GM19395 (cell line): ENCODE data around the gene FRMD3.

ENCODE experiments used
- ATAC-seq: cut with Tn5 transposase; IDR thresholded peaks from one replicate; pipeline ENCODE4 v1.9.1; 2021; ENCODE audit warnings: mild to moderate bottlenecking, moderate library complexity; ENCODE audit not compliant: unreplicated experiment

Gene FRMD3

DNA sequence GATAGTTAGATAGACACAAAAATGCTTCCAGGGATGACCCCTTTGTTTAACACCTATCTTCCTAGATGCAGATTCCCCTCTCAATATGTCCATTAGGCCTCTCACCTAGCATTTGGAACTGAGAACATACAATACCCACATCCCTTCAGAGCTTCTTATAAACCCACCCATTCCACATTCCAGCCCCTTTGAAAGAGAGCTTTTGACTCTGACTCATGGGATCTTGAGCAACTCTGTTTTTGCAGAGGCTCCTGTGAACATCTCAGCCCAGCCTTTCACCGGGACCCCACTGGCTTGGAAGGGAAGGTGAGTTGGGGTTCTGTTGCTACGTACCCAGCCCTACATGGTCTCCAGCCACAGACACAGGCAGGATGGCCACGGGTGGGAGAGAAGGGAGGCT is 195.5 kb downstream of the FRMD3 start:
- no peak for ATAC-seq

DNA sequence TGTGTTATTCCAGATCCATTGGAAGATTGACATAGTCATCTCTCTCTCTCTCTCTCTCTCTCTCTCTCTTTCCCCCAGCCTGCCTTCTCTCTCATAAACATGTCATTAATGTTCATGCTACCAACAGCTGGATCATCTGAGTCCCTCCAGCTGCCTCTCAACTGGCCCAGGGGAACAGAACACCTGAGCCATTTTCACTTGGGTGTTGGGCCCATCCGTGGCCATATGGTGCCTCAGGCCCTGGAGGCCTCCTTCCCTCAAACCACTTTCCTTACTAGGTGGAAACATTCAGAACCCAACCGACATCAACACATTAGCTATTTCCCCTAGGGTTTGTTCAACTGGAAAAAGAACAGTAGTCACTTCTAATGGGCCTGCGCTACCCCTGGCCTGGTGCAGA is 196.2 kb downstream of the FRMD3 start:
- no peak for ATAC-seq

DNA sequence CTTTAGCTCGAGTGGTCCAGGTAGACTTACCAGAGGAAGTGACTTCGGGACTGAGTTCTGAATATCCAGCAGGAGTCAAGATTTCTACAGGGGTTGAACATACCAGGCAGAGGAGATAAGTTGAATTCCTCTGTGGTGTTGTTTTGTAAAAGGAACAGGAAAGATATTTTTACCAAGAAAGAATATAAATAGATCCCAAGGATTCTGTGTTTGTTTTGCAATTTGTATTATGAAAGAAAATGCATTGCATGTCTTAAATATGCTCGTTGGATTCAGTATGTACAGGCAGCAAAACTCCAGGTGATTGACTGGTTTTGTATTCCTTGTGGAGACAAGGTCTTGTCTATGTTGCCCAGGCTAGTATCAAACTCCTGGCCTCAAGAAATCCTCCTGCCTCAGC is 197.8 kb downstream of the FRMD3 start:
- no peak for ATAC-seq

DNA sequence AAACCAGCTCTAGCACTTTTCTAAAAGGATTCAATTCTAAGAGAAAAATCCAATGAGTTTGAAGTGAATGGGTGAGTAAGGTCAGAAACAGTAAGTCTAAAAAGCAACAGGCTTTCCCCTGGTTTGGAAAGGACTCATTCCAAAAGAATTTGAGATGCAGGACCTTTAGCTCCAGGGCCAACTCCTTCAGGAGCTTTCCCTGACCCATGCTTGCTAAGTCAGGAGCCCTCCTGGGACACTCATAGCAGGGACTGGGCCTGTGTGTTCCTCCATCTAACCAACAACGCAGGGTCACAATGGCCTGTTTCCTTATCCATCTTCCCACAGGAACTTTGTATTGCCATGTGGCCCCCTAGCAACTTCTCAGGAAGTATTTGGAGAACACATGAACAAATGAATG is 198.8 kb downstream of the FRMD3 start:
- ATAC-seq = no peak

DNA sequence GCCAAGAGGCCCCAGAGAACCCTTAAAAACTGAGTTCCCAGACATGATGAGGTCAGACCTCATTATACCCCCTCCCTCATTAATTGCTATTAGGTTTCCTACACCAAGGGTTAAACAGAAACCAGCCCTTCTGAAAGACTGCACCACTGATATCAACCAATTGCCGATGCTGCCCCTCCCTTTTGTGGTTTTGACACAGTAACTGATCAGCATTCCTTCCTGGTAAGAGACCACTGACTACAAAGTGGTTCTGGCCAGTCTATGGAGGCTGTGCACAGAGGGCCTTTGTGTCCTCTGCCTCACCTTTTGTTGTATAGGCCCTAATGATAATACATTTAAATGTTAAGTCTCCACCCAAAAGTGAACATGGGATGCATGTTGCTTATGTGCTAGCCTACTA is 201.5 kb downstream of the FRMD3 start:
- no peak for ATAC-seq

DNA sequence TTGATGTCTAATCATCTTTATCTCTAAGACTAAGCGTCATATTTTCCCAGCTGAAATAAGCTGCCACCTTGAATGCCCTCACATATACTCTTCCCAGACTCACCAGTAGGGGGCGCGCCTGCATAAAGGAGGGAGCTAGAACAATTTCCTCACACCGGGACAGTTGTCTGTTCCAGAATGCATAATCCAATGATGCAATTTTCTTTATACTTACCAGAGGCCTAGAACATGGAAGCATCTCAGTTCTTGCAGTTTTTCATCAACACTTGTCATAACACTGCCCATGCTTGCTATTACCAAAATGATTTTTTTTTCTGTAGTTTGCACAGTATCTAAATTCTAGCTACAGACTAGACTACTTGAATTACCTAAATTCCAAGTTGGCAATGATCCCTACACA is 203.9 kb downstream of the FRMD3 start:
- ATAC-seq = peak; percentile 83

DNA sequence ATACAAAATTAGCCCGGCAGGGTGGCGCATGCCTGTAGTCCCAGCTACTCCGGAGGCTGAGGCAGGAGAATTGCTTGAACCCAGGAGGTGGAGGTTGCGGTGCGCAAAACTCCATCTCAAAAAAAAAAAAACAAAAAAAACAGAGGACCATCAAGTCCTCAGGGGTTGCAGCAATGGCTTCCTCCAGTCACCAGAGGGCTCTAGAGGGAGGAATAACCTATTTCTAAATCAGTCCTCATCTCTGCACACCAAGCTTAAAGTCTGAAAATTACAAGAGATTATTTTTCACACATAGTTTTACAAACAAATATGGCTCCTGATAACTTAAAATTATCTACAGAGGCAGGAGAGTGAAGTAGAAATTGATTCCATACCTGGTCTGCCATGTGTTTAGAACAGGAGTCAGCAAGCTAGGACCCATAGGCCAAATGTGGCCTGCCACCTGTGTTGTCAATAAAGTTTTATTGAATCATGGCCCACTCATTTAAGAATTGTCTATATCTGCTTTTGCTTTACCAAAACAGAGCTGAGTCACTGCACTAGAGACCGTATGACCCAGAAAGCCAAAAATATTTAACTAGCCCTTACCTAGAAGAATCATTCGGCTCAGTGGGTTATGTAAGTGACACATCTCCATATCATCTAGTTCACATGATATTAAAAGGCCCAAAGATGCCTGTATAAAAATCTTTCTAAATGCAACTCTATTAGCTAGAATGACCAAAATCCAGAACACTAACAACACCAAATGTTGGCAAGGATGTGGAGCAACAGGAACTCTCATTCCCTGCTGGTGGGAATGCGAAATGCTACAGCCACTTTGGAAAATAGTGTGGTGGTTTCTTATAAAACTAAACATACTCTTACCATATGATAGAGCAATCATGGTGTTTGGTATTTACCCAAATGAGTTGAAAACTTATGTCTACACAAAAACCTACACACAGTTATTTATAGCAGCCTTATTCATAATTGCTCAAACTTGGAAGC is 207.7 kb downstream of the FRMD3 start:
- no peak for ATAC-seq

DNA sequence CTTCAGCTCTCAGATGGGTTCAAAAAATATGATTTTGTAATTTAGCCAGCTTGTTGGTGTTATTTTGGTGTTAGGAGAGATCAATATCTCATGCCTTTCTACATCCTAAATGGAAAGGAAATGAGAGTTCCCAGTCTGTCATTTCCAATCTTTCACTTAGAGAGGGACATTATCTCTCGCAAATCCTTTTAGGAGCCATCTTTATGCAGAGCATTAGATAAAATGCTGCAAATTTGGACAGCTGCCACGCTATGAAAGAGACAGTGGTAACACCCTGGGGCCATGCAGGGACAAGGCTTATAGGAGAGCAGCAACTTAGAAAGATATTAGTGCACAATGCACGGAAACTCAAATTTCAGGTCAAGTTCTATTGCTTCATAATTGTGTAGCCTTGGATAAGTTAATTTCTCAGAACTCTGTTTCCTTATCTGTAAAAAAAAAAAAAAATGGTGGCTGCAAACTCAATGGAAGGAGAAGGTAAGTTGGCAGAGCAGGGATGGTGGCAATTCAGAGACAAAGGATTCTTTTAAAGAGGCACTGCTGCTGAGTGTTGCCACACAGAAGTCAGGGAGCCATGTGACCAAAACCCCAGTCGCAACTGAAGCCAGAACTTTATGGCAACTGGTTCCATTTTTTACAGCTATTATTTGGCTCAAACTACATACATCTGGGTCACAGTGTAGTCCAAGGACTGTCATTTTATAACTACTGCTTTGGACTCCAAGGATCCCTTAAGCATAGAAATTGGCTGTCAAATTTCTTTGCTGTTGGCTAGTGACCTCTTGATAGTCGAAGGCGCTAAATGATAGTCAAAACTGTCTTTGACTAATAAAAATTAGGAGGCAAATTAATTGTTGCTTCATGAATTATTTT is 210.2 kb downstream of the FRMD3 start:
- ATAC-seq = no peak

DNA sequence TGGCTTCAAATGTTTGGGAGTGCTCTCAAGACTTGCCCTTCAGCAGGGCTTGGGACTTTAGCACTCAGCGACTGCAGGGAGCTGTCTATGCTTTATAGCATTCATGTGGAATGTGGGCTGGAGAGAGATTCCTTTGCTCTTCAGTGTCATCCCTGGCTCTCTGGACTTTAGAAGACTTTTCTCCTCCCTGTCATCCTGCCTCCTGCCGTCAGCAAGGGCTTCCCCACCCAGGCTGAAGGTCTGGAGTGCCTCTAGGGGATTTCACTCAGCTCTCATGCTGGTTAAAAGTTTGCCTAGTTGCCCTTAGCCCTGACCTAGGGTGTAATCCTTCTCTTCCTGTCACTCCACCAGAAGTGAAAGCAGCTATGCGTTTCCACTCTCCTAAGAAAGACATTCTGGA is 210.9 kb downstream of the FRMD3 start:
- ATAC-seq = no peak

DNA sequence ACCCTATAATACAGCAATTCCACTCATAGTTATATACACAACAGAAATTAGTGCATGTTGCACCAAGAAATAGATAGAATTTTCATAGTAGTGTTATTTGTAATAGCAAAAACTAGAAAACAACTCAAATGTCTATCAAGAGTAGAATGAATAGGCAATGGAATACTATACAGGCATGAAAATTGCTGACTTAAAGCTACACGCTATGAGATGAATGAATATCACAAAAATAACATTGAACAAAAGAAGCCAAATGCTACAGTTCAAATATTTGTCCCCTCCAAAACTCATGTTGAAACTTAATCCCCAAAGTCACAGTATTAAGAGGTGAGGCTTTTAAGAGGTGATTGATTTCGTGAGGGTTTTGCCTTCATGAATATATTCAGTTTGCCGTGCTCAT is 215.1 kb downstream of the FRMD3 start:
- no peak for ATAC-seq

DNA sequence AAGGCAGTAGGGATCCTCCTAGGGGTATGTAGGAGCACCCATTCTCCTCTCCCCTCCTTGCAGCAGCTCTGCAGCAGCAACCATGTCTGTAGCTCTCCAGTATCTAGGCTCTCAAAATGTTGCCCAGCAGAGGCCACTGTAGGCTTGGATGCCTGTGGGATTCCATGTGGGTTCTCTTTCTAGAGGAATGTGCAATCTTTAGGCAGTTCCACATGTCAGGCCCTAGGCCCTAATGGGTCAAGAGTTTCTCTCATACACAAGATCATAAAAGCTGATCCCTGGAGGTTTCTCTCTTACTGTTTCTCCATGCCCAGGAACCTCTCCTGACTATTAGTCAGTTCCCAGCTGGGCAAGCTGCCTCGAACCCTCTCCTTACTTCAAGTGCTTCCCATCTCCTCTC is 215.8 kb downstream of the FRMD3 start:
- ATAC-seq = no peak

DNA sequence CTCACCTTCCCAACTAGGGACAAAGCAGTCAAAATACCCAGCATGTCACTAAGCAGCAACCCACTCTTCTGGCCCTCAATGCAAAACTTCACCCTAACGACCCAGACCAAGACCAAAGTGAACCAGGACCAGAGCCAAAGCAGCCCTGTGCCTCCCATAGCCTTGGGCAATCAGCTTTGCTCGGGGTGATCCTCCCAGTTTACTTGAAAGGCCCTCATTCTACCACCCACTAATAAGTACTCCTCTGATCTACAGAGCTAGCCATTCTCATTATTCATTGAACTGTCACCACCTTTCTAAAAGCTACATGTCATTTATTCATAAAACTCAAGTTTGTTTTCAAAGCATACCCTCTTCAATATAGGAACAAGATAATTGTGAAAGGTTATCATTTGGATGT is 221.0 kb downstream of the FRMD3 start:
- ATAC-seq = no peak

DNA sequence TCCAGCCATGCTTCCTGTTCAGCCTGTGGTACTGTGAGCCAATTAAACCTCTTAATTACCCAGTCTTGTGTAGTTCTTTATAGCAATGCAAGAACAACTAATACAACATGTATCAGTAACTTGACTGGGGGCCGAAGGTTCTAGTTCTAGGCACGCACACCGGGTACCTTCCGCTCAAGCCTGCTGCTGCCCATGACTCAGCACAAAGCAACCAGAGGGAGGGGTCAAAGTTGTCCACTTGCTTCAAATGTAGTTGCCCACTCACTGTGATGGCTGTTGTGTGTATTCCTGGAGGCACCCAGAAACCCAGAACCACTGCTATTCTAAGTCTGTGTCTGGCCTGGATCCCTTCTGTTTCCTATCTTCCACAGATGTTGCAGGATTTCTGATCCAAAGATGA is 222.6 kb downstream of the FRMD3 start:
- ATAC-seq = no peak

DNA sequence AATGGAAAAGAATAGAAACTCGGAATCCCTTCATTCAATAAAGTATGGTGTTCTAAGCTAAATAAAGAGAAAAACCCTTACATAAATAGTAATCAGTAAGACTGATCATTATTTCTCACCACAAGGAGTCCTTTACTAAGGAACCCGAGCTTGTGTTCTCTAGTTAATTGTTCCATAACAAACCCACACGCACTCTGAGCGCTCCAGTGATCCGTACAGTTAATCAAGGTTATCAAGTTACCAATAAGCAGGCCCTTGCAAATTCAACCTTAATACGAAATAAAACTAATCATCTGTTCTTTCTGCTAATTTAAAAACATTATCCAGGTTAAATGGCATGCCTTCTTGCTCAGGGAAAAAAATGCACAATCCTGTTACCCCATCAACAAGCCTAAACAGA is 224.4 kb downstream of the FRMD3 start:
- no peak for ATAC-seq

DNA sequence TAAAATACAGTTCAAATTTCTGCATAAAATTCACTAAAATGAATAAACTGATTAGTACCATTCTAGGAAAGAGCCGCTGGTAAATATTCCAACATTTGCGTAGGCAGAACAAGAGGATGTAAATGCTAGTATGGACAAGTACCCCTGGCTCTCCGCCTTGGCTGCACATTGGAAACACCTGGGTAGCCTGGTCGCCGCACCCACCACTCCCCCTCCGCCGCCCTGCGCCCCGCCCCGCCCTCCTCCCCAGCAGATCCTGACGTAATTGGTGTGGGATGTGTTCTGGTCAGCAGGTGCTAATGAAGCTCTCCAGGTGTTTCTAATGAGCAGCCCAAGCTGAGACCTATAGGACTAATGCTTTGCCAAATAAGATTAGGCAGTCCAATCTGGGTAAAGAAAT is 225.7 kb downstream of the FRMD3 start:
- no peak for ATAC-seq

DNA sequence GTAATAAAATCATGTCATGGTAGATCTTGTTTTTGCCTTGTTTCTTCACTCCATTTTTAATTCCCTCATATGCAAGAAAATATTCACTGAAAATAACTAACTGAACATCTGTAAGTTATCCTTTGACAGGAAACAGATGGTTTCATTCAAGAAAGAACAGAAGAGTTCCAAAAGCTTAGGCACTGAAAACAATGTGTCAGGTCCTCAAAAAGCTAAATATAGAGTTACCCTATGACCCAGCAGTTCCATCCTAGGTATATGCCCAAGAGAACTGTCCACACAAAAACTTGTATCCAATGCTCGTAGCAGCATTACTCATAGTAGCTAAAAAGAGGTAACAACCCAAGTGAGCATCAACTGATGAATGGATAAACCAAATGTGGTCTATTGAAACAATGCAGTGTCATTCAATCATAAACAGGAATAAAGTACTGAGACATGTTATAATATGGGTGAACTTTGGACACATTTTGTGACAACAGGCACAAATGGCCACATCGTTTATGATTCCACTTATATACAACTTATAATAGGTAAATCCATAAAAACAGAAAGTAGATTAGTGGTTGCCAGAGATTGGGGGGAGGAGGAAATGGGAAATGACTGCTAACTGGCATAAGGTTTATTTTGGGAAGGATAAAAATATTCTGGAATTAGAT is 231.0 kb downstream of the FRMD3 start:
- ATAC-seq = no peak

DNA sequence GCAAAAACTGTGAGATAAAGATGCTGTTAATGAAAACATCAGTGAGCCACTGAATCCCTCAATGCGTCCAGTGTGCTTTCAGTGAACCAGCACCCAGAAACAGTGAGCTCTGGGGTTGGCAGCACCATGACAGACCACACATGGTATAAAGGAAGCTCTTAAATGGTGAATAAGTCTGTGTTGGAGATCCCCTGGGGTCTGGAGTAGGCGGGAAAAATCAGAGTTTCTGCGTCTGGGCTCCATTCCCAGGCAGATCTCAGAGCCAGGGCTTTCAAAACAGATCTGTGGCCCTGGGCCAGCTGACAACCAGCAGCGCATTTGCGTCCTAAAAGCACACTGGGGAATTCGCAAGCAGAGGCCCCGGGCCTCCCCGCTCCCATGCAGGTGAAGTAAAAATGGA is 233.5 kb downstream of the FRMD3 start:
- ATAC-seq = no peak

DNA sequence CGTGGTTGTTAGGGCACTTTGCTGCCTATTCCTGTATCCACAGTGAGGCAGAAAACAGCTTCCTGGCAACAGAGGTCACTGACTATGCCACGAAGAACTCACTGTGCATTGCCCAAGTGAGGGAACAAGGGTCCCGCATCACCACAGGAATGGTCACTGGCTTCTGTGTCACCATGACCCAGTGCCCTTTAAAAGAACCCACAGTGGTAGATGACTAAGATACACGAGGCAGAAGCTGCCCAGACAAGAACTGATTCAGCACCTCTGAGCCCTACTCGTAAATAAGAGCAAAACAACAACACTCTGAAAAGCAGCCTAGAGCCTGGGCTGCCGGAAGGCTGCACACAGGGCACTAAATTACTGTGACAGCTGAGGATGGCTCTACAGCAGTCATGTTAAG is 238.6 kb downstream of the FRMD3 start:
- ATAC-seq = no peak

DNA sequence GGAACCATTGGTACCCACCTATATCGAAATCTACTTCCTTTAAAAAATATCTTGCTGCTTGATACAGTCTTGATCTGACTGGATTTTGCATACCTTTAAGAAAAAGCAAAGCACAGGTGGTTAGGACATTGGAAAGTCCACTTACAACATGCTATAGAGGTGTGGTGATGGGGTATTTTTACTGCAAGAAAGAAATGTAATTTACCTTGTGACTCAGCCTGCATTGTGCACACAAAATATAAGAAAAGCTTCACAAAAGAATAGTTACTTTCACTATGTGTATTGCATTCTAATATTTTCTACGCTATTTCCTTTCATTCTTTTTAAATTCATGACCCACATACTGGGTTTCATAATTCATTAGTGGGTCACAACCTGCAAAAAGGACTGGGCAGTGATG is 239.1 kb downstream of the FRMD3 start:
- no peak for ATAC-seq

DNA sequence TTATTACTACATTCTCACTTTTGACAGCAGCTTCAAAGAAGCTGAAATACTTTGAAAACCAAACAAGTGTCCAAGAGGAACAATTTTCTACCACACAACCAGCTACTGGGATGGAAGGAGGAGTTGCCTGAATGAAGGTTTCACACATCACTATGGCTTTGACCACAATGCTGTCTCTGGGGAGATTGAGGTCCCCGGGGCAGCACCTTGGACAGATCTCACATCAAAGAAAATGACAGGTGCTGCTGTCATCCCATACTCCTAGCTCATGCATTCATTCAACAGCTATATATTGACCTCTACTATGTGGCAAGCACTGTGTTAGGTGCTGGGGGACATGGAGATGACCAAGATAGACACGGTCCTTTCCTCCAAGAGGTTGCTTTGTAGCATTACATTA is 242.1 kb downstream of the FRMD3 start:
- peak; percentile 66 for ATAC-seq

DNA sequence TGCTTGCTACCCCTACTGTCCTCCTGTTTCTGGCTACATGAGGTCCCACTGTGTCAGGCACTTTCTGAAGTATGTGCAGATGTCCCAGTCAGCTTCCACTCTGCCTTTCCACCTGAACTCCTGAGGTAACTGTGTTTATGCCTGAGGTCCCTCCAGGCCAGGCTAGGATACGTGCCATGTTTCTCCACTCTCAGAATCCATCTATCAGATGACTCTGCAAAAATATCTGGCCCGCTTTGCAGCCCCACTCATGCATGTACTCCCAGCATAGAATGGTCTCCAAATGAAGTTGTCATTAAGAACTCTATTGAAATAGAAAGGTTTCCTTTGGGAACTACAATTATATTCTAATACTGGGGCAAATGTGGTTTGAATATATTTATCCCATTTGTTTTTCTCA is 243.4 kb downstream of the FRMD3 start:
- no peak for ATAC-seq
